Mesendoderm (in vitro differentiated cells): ENCODE results near the gene TSR1.

Experiments used
- DNase-seq: peaks from one replicate; pipeline ENCODE4 v3.0.0; 2013
- H2AK5ac ChIP-seq: 2 replicates; pipeline ENCODE4 v1.6.1; 2013; ENCODE audit warnings: low read length, inconsistent platforms
- H2BK120ac ChIP-seq: 2 replicates; pipeline ENCODE4 v1.6.1; 2013; ENCODE audit warnings: low read depth, mild to moderate bottlenecking, low read length, moderate library complexity, mixed read lengths
- H2BK15ac ChIP-seq: replicated peaks from 2 replicates; pipeline ENCODE4 v1.6.1; 2013; ENCODE audit warnings: low read depth, mild to moderate bottlenecking, moderate library complexity
- H2BK5ac ChIP-seq: 2 replicates; pipeline ENCODE4 v1.6.1; 2013; ENCODE audit warnings: low read length, inconsistent platforms
- H3K18ac ChIP-seq: 2 replicates; pipeline ENCODE4 v1.6.1; 2013; ENCODE audit warnings: mild to moderate bottlenecking, low read length, mixed read lengths
- H3K23ac ChIP-seq: one replicate; pipeline ENCODE4 v1.6.1; 2013; ENCODE audit warnings: low read length
- H3K27ac ChIP-seq: 2 replicates; pipeline ENCODE4 v1.5.1; 2013; ENCODE audit warnings: low read depth, mild to moderate bottlenecking, inconsistent platforms, low read length, moderate library complexity
- H3K27me3 ChIP-seq: 2 replicates; pipeline ENCODE4 v1.6.1; 2013; ENCODE audit warnings: low read length, control low read depth, mild to moderate bottlenecking, inconsistent platforms; ENCODE audit not compliant: insufficient read depth, poor library complexity
- H3K36me3 ChIP-seq: 2 replicates; pipeline ENCODE4 v1.6.1; 2013; ENCODE audit warnings: low read length, inconsistent platforms; ENCODE audit not compliant: control insufficient read depth, insufficient read depth
- H3K4ac ChIP-seq: one replicate; pipeline ENCODE4 v1.6.1; 2013; ENCODE audit warnings: low read depth, mild to moderate bottlenecking, low read length, moderate library complexity
- H3K4me1 ChIP-seq: 2 replicates; pipeline ENCODE4 v1.6.1; 2013; ENCODE audit warnings: low read depth, low read length, inconsistent platforms; ENCODE audit not compliant: control insufficient read depth
- H3K4me2 ChIP-seq: 2 replicates; pipeline ENCODE4 v1.6.1; 2013; ENCODE audit warnings: low read length
- H3K4me3 ChIP-seq: 2 replicates; pipeline ENCODE4 v1.5.1; 2013; ENCODE audit warnings: mild to moderate bottlenecking, low read length
- H3K56ac ChIP-seq: one replicate; pipeline ENCODE4 v1.6.1; 2013; ENCODE audit warnings: low read length
- H3K79me1 ChIP-seq: 2 replicates; pipeline ENCODE4 v1.6.1; 2013; ENCODE audit warnings: low read length, inconsistent platforms
- H3K79me2 ChIP-seq: 2 replicates; pipeline ENCODE4 v1.6.1; 2013; ENCODE audit warnings: mild to moderate bottlenecking, low read length; ENCODE audit not compliant: control insufficient read depth, insufficient read depth
- H3K9ac ChIP-seq: 2 replicates; pipeline ENCODE4 v1.6.1; 2013; ENCODE audit warnings: low read length, inconsistent platforms
- H4K5ac ChIP-seq: one replicate; pipeline ENCODE4 v1.6.1; 2013; ENCODE audit warnings: low read length
- H4K8ac ChIP-seq: one replicate; pipeline ENCODE4 v1.6.1; 2013; ENCODE audit warnings: low read depth, mild to moderate bottlenecking, control low read depth, low read length, moderate library complexity
- WGBS: extraction: QIAGEN DNeasy Blood & Tissue Kit; methylation state at CpG from one replicate; pipeline ENCODE4 v1.1.7; 2013; ENCODE audit warnings: low lambda C conversion rate, missing lambda C conversion rate; ENCODE audit not compliant: insufficient coverage; ENCODE audit errors: extremely low coverage; 5-methylcytosine and 5-hydroxymethylcytosine counted together

Gene TSR1

GRCh38 chr17:2309338-2310154, 26.7 kb downstream of the TSR1 start:
- Histone ChIP-seq H3K27ac (no peak overlapping the region), H3K18ac (no peak overlapping the region), H3K79me1 (peaks cover 3% of the 10 kb centered on the region), H2AK5ac (no peak overlapping the region), H4K8ac (no peak overlapping the region), H3K36me3 (no peaks in the 10 kb centered on the region), H3K9ac (no peak overlapping the region), H3K56ac (no peak overlapping the region), H3K23ac (no peak overlapping the region), H3K4me2 (no peak overlapping the region), H3K79me2 (no peaks in the 10 kb centered on the region), H2BK120ac (no peak overlapping the region), H3K4ac (no peak overlapping the region), H3K4me1 (no peaks in the 10 kb centered on the region), H2BK15ac (no peak overlapping the region), H3K27me3 (no peaks in the 10 kb centered on the region), H2BK5ac (no peak overlapping the region), H4K5ac (no peak overlapping the region), H3K4me3 (no peak overlapping the region)
- WGBS = no CpG with 5 or more reads among the region's 6 CpGs
- no peak for DNase-seq

GRCh38 chr17:2304931-2305330, 31.3 kb downstream of the TSR1 start:
- Histone ChIP-seq H2BK15ac (no peak overlapping the region), H4K8ac (no peak overlapping the region), H3K9ac (no peak overlapping the region), H2BK5ac (no peak overlapping the region), H3K27ac (no peak overlapping the region), H3K4me1 (no peaks in the 10 kb centered on the region), H3K36me3 (no peaks in the 10 kb centered on the region), H2AK5ac (no peak overlapping the region), H3K4ac (no peak overlapping the region), H3K23ac (no peak overlapping the region), H3K27me3 (no peaks in the 10 kb centered on the region), H4K5ac (no peak overlapping the region), H3K4me3 (no peak overlapping the region), H3K79me2 (peaks cover 6% of the 10 kb centered on the region), H3K56ac (no peak overlapping the region), H3K4me2 (no peak overlapping the region), H3K79me1 (peaks cover 11% of the 10 kb centered on the region), H3K18ac (no peak overlapping the region), H2BK120ac (no peak overlapping the region)
- DNase-seq = no peak
- no CpG with 5 or more reads among the region's 4 CpGs for WGBS

- no peaks in the 10 kb centered on the region for H3K4me1 ChIP-seq
- no CpG with 5 or more reads among the region's 108 CpGs for WGBS
- H3K27ac ChIP-seq = peak within 1 kb of the TSS; percentile 99
- H3K79me1 ChIP-seq = peaks cover 16% of the 10 kb centered on the region
- H4K8ac ChIP-seq = no peak within 1 kb of the TSS
- H2BK5ac ChIP-seq = peak within 1 kb of the TSS; percentile 88
- H2AK5ac ChIP-seq = no peak within 1 kb of the TSS
- peak within 1 kb of the TSS; percentile 89 for H3K18ac ChIP-seq
- peak within 1 kb of the TSS; percentile 74 for H3K4ac ChIP-seq
- no peak within 1 kb of the TSS for H4K5ac ChIP-seq
- H3K79me2 ChIP-seq = peaks cover 6% of the 10 kb centered on the region
- H3K4me2 ChIP-seq = peak within 1 kb of the TSS; percentile 70
- H3K23ac ChIP-seq = peak within 1 kb of the TSS; percentile 80
- H3K56ac ChIP-seq = peak within 1 kb of the TSS; percentile 100
- no peaks in the 10 kb centered on the region for H3K27me3 ChIP-seq
- DNase-seq = peak; percentile 96
- H3K9ac ChIP-seq = peak within 1 kb of the TSS; percentile 98
- peak within 1 kb of the TSS; percentile 33 for H2BK120ac ChIP-seq
- H3K4me3 ChIP-seq = peak within 1 kb of the TSS; percentile 86
- no peaks in the 10 kb centered on the region for H3K36me3 ChIP-seq
- no peak within 1 kb of the TSS for H2BK15ac ChIP-seq
Observed at GRCh38 chr17:2303204-2304188, 32.8 kb downstream of the TSR1 start, which contains the start of the genes SMG6 and SRR. Gene SMG6 (minus strand): TSS chr17:2303785. CDS start chr17:2303720, 65 bp downstream. Gene SRR (plus strand): TSS chr17:2303950. CDS start chr17:2315561, 11,611 bp downstream.

- peaks cover 16% of the 10 kb centered on the region for H3K79me1 ChIP-seq
- H3K56ac ChIP-seq = peak overlapping the region; percentile 100
- peak overlapping the region; percentile 64 for H3K4me2 ChIP-seq
- DNase-seq = peak; percentile 51
- peak overlapping the region; percentile 99 for H3K27ac ChIP-seq
- no CpG with 5 or more reads among the region's 12 CpGs for WGBS
- no peak overlapping the region for H3K23ac ChIP-seq
- no peaks in the 10 kb centered on the region for H3K27me3 ChIP-seq
- H2BK5ac ChIP-seq = peak overlapping the region; percentile 78
- no peaks in the 10 kb centered on the region for H3K36me3 ChIP-seq
- peak overlapping the region; percentile 98 for H3K9ac ChIP-seq
- H4K5ac ChIP-seq = no peak overlapping the region
- H2BK120ac ChIP-seq = peak overlapping the region; percentile 33
- no peak overlapping the region for H3K4ac ChIP-seq
- H2BK15ac ChIP-seq = no peak overlapping the region
- H3K4me3 ChIP-seq = peak overlapping the region; percentile 86
- H3K18ac ChIP-seq = peak overlapping the region; percentile 89
- no peaks in the 10 kb centered on the region for H3K4me1 ChIP-seq
- peaks cover 6% of the 10 kb centered on the region for H3K79me2 ChIP-seq
- no peak overlapping the region for H4K8ac ChIP-seq
- no peak overlapping the region for H2AK5ac ChIP-seq
Observed at GRCh38 chr17:2302778-2303203, 33.5 kb downstream of the TSR1 start.

GRCh38 chr17:2299756-2300155, 36.5 kb downstream of the TSR1 start:
- Histone ChIP-seq H2BK15ac (no peak overlapping the region), H3K56ac (no peak overlapping the region), H2BK120ac (no peak overlapping the region), H3K36me3 (no peaks in the 10 kb centered on the region), H3K4ac (no peak overlapping the region), H3K79me1 (peaks cover 26% of the 10 kb centered on the region), H3K27ac (no peak overlapping the region), H3K4me3 (no peak overlapping the region), H3K79me2 (peaks cover 6% of the 10 kb centered on the region), H4K8ac (no peak overlapping the region), H2AK5ac (no peak overlapping the region), H3K9ac (no peak overlapping the region), H3K4me1 (no peaks in the 10 kb centered on the region), H2BK5ac (no peak overlapping the region), H3K27me3 (no peaks in the 10 kb centered on the region), H4K5ac (no peak overlapping the region), H3K18ac (no peak overlapping the region), H3K23ac (no peak overlapping the region), H3K4me2 (no peak overlapping the region)
- DNase-seq = no peak
- no CpG with 5 or more reads among the region's 22 CpGs for WGBS
